Measurements from ENCODE around the gene MFGE8.

Gene MFGE8

DNA sequence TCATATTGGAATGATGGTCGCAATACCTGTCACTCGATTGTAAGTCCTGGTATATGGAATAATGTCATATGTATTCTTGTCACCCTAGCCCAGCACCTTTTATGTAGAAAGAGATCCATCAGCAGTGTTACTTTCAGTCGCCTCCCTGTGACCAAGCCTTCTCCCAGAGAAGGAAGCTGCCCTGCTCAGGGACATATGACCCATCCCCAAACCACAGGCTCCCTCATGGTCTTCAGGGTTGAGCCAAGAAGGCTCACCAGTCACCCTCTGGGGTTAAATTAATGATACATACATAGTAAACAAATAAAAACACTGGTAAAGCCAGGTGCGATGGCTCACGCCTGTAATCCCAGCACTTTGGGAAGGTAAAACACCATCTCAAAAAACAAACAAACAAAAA is 4.6 kb upstream of the MFGE8 start:
- no peak for DNase-seq

DNA sequence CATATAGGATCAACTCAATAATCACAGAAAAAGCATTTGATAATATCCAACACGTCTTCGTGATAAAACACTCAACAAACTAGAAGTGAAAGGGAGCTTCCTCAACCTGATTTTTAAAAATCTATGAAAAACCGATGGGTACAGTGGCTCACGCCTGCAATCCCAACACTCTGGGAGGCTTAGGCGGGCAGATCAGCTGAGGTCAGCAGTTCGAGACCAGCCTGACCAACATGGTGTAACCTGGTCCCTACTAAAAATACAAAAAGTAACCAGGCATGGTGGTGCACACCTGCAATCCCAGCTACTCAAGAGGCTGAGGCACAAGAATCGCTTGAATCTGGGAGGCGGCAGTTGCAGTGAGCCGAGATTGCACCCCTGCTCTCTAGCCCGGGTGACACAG is 2.2 kb upstream of the MFGE8 start:
- no peak for DNase-seq

DNA sequence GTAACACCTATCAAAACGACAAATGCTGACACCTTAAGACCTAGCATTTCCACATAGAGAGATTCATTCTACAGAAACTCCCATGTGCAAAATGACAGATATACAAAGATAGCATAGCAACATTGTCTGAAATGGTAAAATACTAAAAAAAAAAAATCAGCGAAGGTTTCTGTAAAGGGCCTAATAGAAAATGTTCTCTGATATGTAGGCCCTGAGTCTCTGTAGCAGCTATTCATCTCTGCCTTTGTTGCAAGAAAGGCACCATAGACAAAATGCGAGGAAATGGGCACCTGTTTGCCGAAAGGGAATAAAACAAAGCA is 631 bp upstream of the MFGE8 start:
- DNase-seq = no peak

DNA sequence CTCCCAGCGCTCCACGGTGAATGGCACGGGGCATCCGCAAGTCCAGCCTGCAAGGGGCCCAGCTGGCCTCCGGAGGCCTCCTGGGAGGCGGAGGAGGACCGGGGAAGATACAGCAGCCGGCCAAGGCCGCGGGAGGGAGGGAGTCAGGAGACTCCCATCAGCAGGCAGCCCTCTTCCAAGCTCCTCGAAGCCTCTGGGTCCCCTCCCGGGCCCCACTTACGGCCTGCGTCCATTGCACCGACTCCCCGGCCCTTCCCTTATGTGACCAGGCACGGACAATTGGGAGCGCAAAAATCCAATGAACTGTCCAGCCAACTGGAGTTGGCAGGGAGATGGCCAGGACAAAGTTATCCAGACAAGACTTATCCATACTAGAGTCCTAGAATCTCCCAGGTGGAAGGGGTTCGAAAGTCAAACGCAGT is 668 bp downstream of the MFGE8 start:
- DNase-seq = no peak

DNA sequence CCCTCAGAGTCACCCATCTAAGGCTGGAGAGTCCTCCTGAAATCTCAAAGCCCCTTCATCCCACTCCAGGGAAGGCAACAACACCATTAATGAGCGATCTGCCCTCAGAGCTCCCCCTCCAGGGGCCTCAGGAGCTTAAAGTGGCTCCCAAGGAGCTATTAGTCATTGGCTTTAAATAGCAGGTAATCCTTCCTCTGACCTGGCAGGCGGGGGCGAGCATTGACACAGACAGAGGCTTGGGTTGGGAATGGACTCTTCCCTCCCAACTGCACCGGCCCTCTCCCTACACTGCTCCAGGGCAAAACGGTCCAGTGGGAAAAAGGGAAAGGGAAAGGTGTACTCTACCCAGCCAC is 1.4 kb downstream of the MFGE8 start:
- DNase-seq = no peak

DNA sequence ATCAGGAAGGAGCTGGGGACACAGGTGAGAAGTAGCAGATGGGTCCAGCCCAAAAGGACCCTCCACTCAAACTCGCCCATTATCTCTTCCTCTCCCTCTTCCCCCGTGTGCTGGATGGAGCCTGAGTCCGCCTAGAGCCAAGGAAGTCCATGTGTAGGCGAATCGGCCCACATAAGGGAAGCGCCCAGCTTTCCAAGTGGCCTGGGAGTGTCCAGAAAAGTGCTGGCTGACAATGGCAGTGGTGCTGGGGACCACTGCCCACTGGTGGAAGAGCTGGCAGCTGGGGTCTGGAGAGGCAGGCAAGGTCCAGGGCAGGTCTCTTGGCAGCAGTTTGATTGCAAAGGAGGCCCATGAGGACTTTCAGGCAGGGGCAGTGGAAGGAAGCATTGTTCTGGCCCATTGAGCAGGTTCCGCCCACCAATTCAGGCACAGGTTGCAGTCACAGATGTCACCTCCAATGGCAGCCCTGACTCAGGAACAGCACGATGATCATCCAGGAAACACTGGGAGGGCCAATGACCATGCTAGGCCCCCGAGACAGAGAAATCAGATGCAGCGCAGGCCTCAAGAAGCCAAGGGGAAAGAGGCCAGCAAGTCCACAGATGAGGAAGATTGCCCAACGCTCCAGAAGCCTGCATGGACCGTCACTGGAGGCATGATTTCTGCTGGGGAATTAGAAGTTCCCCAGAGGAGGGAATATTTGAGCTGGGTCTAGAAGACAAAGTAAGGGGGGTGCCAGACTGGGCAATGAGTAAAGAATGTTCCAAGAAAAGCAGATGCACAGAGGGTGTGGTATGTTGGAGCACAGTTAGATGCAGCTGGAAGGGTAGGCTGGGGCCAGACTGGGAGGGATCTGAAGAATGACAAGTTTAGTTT is 3.0 kb downstream of the MFGE8 start:
- DNase-seq = no peak

GRCh38 chr15:88908697-88909621 is 4.2 kb downstream of the MFGE8 start:
- no peak for DNase-seq

DNA sequence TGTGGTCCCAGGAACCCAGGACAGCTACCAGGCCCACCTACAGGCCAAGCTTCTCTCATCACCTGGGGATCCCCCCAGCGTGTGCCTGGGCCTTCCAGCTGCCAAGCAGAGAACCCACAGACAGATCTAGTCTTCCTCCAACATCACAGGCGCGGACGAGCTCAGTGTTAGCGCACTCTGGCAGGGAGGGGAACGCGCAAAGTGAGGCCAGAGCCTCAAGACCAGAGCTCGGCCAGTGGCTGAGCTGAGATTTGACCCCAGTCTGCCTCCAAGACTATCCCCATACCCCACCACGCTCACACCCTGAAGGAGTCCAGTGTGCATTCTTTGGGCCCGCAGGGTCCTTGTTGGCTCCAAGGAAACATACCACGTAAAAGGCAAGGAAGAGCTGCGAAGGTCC is 5.1 kb downstream of the MFGE8 start:
- no peak for DNase-seq

DNA sequence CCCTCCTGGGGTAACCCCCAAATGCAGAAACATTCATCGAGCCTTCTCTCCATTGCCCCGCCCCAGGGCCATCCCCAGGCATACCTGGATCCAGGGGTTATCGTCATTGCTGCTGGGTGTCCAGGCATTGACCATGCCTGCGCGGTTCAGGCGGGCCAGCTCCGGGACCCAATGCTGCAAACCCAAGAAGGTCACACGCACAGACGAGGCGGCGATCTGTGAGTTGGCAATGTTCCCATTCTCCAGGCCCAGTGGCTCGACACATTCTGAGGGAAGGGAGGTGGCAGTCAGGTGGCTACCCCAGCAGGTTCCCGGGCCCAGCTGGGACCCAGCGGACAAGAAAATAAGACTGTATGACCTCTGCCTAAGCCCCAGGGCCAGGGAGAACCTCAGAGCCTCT is 6.1 kb downstream of the MFGE8 start:
- DNase-seq = no peak

DNA sequence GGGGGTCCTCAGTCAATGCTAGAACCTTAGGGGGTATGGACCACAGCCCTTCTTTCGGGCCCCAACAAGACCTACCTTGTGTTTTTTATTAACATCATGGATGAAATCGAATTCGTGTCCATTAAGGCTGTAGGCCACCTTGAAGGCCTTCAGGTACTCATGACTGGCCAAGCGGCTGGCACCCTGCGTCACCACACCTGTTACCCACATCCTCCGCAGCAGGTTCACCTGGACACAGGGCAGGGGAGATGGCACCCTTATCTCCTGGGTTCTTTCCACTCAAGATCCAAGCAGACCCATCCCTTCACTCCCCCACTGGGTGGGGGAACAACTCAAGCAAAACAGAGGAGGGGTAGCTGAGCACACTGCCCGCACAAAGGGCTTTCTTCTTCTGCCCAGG is 6.6 kb downstream of the MFGE8 start:
- DNase-seq = no peak

DNA sequence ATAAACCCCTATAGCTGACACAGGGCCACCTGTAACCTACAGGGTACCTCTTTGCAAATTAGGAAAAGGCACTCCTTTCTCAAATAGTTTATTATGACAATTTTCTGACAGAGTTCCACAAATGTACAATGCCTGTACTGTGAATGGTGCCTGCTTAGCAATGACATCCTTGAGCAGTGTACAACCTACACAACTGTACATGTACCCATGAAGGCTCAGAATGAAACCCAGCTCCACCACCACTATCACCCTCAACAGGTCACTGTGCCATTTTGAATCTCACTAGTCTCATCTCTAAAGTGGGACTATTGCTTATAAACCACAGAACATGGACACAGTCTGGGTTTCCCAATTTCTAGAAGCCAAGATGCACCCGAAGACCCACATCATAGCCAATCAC is 7.0 kb downstream of the MFGE8 start:
- no peak for DNase-seq

DNA sequence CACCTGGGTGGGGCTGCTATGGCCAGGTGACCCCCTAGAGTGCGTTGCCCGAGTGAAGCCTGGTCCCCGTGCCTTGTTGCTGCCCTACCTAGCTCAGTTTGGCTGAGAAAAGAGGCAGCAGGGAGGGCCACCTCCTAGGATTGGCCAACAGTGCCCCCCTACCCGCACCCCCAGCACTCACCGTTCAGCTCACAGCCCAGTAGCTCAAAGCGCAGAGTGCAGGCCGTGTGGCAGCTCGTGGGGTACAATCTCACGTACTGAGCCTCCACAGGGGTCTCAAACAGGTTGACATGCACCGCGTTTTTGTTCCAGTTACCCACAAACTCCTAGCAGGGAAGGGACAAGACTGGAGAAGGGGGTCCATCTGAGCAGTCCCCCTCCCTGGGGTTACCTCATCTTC is 7.6 kb downstream of the MFGE8 start:
- DNase-seq = no peak

DNA sequence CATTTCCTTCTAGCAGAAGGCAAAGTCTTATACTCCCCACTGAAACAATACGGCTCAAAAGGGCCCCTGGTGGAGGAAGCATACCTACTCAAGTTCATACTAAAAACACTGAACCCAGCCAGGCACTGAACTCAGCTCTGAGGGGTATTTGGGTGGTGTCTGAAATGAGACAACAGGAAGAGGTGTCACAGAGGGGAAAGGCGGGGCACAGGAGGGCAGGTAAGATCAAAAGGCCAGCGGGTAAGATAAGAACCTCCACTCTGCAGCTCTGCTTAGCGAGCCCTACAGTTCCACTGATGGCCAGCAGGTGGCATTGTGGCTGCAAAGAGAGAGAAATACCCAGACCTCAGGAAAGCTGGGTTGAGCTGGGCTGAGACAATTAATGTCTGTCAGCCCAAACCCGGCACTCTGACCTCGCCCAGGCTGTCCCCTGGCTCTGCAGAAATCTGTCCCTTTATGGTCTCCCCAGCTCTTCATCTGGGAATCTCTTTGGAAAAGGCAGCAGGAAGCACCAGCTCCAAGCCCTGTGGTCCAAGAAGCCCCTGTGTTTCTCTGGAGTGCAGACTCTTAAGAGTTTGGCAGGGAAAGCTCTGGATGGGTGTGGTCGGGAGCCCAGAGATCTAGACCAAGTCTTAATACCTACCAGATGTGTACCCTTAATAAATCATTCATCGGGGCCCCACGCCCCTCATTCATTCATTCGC is 8.4 kb downstream of the MFGE8 start:
- DNase-seq = peak; percentile 78 to 89 (median 86)

GRCh38 chr15:88904257-88904623 is 8.9 kb downstream of the MFGE8 start:
- DNase-seq = no peak

DNA sequence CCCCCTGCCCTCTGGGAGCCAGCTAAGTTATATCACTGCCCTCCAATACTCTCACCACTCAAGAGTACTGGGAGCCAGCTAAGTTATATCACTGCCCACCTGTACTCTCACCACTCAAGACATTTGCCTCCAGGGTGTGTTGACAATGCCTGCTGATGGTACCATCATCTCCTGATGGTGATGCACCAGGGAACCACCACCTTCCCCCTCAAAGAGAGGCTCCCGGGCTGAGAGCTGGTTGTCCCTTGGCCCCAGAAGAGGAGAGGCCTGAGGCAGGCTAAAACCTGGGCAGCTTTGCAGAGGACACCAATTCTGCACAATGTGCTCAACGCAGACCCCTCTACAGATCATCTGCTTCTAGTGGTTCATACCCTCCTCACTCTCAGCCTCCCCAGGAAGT is 10.3 kb downstream of the MFGE8 start:
- no peak for DNase-seq

GRCh38 chr15:88902221-88902835 is 10.9 kb downstream of the MFGE8 start:
- no peak for DNase-seq

DNA sequence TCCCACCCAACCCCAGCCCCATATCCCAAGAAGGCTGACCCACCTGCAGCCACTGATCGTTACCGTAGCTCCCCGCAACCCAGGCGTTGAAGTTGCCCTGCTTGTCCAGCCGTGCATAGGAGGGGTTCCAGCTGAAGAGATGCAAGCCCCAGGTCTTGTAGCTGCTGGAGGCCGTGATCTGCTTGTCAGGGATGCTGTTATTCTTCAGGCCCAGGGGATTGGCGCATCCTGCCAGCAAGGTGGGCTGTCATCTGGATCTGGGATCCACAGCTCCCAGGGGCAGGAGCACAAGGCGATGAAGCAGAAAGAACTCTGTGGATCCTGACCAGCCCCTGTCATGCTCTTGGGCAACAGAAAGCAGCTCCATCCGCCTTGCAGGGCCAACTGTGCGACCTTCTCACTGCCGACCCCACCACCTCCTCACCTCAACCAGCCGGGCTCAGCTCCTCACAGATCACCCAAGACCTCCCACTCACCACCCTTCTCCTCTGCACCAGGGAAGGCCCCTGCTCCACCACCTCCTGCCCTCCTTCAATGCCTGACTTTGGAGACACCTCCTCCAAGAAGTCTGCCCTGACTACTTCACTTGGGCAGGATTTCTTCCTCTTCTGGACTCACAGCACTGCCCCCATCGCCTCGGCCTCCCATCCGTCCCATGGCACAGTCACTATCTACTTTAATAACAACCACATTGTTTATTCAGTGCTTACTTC is 11.5 kb downstream of the MFGE8 start:
- no peak for DNase-seq

GRCh38 chr15:88900982-88901418 is 12.2 kb downstream of the MFGE8 start:
- no peak for DNase-seq

DNA sequence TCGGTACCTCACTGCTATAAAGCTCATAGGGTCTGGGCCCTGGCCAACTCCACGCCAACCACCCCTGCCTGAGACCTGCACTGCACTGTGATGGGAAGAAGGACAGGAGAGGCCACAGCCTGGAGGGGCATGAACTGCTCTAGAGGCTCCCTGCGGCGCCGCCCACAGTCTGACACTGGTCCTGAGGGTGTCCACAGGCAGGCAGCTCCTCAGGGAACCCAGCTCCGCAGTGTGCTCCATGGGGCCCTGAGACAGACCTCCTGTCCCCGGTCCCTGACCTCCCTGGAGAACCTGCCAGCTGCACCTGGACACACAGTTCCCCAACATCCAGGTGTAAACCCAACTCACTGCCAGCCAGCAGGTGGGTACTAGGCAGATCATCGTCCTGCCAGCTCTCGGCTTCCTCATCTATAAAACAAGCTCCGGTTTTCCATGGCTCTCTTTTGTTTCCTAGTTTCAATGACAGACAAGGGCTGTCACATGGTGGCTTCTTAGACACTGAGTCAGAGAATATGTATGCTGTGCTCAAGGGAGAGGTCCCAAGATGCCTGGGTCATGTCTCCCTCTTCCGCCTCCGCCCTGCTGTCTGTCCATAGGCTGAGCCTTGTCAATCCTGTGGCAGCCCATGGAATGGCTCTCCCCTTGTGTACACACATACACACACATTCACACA is 12.7 kb downstream of the MFGE8 start:
- no peak for DNase-seq

- no peak for DNase-seq
Measured at GRCh38 chr15:88899251-88899650, 13.9 kb downstream of the MFGE8 start.

GRCh38 chr15:88898736-88899135 is 14.4 kb downstream of the MFGE8 start:
- no peak for DNase-seq
